ENCODE data around the gene C5orf46. TPM values are rescaled to one million over a fixed set of nuclear protein-coding genes. Genes with fewer than 3 reads are reported as not detected.
"Not testable (repeated sequence)": the region's sequence is repeated elsewhere in the genome, so short reads cannot be mapped to it uniquely, and the experiment has no call there.

Gene C5orf46
- total RNA-seq (ENCODE audit: low replicate concordance): not detected in 2 replicates

DNA sequence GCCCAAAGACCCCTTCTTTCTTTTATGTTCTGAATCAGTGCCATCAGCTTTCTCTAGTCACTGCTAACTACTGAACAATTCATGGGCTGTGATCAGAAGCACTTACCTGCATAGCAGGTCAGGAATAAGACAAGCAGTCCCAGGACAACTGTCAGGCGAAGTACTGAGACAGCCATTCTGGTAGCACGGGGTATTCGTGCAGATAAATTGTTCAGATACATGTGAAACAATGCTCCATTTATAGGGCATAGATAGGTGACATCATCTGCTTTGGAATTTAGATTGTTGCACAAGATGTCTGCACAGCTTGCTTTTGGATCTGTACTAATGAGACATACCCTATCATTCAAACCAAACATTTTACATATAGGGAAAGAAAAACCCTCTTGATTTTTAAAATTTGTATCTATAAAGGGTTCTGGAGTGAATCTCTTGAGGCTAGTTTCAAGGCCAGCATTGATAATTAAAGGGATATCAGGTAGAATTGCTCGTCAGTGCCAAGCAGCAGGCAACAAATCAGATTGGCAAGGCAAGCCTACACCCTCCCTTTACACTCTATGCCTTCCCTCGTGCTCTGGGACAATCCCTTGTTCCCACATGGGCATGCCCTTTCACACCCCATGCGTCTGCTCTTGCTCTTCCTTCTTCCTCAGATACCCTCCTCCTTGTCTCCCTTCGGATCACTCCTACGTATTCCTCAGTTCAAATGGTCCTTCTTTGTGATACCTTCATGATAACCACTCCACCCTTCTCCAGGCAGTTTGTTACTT, at the start of gene C5orf46:
C5orf46 (minus strand) TSS at position 213 of the 770 bp plus-strand sequence; CDS start at position 176, 37 bp downstream.
- no peaks in the 10 kb centered on the region for H4K20me1 ChIP-seq (ENCODE audit: low read depth)
- no peaks in the 10 kb centered on the region for H3K4me1 ChIP-seq
- Mint-ChIP-seq H3K4me1 (no peaks in the 10 kb centered on the region), H3K27ac (peak within 1 kb of the TSS; percentile 3), H3K36me3 (no peaks in the 10 kb centered on the region), H3K9me3 (no peaks in the 10 kb centered on the region), H3K27me3 (ENCODE audit: insufficient read depth, low read depth) (peaks cover 2% of the 10 kb centered on the region), H3K4me3 (no peak within 1 kb of the TSS)
- no peaks in the 10 kb centered on the region for H3K36me3 ChIP-seq
- H3K27ac ChIP-seq: no peak within 1 kb of the TSS
- H3K27me3 ChIP-seq: no peaks in the 10 kb centered on the region
- DNase-seq (ENCODE audit: low spot score): no peak
- no peak within 1 kb of the TSS for H2AFZ ChIP-seq (replicated peaks)
- H3K79me2 ChIP-seq (ENCODE audit: low read depth): no peaks in the 10 kb centered on the region
- H3K9me3 ChIP-seq (ENCODE audit: low read depth): no peaks in the 10 kb centered on the region
- H3K4me2 ChIP-seq: no peak within 1 kb of the TSS
- no peak for TF ChIP-seq EZH2 (IDR thresholded peaks at IDR 0.05)
- TF ChIP-seq, protein P1, sequence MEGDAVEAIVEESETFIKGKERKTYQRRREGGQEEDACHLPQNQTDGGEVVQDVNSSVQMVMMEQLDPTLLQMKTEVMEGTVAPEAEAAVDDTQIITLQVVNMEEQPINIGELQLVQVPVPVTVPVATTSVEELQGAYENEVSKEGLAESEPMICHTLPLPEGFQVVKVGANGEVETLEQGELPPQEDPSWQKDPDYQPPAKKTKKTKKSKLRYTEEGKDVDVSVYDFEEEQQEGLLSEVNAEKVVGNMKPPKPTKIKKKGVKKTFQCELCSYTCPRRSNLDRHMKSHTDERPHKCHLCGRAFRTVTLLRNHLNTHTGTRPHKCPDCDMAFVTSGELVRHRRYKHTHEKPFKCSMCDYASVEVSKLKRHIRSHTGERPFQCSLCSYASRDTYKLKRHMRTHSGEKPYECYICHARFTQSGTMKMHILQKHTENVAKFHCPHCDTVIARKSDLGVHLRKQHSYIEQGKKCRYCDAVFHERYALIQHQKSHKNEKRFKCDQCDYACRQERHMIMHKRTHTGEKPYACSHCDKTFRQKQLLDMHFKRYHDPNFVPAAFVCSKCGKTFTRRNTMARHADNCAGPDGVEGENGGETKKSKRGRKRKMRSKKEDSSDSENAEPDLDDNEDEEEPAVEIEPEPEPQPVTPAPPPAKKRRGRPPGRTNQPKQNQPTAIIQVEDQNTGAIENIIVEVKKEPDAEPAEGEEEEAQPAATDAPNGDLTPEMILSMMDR (IDR thresholded peaks at IDR 0.05): no peak
- no peak for TF ChIP-seq EZH2phosphoT487 (IDR thresholded peaks at IDR 0.05)
- no peaks in the 10 kb centered on the region for H3F3A ChIP-seq (ENCODE audit: low read depth)
- H3K4me3 ChIP-seq: no peak within 1 kb of the TSS
- no peak within 1 kb of the TSS for H3K9ac ChIP-seq

DNA sequence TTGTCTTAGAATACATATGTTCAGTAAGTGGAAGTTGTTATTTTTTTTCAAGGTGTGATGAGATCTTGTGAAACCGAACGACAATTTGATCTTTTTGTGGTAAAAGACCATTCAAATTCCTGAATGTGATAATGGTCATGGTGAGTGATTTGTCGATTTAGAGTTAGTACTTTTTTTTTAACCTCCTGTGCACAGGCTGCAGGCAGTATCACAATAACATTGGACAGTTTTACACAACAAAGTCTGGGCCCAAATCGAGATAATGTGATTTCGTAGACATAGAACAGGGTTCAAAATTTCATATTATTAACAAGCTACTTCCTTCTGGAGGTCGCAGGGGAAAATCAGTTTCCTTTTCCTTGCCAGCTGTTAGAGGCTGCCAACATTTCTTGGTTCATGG, 48.6 kb upstream of the C5orf46 start:
- Histone ChIP-seq H4K20me1 (ENCODE audit: low read depth) (no peaks in the 10 kb centered on the region), H3K36me3 (peaks cover 2% of the 10 kb centered on the region), H3K4me1 (no peaks in the 10 kb centered on the region), H3K79me2 (ENCODE audit: low read depth) (peaks cover 7% of the 10 kb centered on the region), H3K4me3 (no peak overlapping the region), H3K9ac (no peak overlapping the region), H3K9me3 (ENCODE audit: low read depth) (no peaks in the 10 kb centered on the region), H3F3A (ENCODE audit: low read depth) (no peaks in the 10 kb centered on the region), H3K4me2 (no peak overlapping the region), H3K27me3 (no peaks in the 10 kb centered on the region), H3K27ac (no peak overlapping the region), H2AFZ (replicated peaks) (no peak overlapping the region)
- H3K4me3 Mint-ChIP-seq: no peak overlapping the region
- no peaks in the 10 kb centered on the region for H3K9me3 Mint-ChIP-seq
- no peaks in the 10 kb centered on the region for H3K27me3 Mint-ChIP-seq (ENCODE audit: insufficient read depth, low read depth)
- TF ChIP-seq EZH2 (IDR thresholded peaks at IDR 0.05): no peak
- no peak for TF ChIP-seq EZH2phosphoT487 (IDR thresholded peaks at IDR 0.05)
- no peak overlapping the region for H3K27ac Mint-ChIP-seq
- DNase-seq (ENCODE audit: low spot score): no peak
- H3K4me1 Mint-ChIP-seq: no peaks in the 10 kb centered on the region
- no peaks in the 10 kb centered on the region for H3K36me3 Mint-ChIP-seq

DNA sequence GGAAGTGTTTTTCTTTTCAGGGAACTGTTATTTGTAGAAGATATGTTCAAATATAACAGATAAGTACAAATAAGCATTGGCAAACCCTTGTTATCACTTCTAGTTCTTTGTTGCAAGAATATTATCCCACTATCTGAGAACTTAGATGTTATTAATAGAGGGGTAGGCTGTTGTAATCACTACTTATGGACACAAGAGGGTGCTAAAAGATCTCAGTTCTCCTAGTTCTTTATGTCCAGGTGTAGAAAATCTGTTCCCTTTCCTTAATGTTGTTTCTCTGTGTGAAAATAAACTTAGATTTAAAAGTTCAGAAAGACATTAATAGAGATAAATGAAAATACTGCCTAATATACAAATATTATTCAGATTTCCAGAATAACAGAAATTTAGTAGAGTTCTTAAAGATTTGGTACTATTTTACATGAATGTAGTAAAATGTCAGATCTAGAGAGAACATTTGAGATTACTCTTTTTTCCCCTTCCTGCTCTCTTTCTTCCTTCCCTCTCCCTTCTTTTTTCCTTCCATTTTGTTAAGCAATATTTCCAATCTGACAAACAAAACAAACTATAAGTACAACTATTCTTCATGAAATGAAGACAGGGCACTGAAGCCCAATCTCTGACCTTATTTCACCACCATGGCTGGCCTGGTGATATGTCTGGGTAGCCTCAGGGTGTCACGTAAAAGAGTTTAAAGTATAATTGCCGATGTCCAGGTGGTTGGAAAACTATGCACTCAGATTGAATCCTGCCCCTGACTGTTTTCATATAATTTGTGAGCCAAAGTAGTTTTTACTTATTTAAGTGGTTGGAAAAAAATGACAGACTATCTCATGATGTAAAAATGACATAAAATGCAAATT, 43.6 kb upstream of the C5orf46 start:
- no peaks in the 10 kb centered on the region for H3K4me1 Mint-ChIP-seq
- Histone ChIP-seq H3K4me3 (no peak overlapping the region), H3K9me3 (ENCODE audit: low read depth) (no peaks in the 10 kb centered on the region), H3K27ac (no peak overlapping the region), H3K36me3 (peaks cover 4% of the 10 kb centered on the region), H4K20me1 (ENCODE audit: low read depth) (no peaks in the 10 kb centered on the region), H3K27me3 (no peaks in the 10 kb centered on the region), H2AFZ (replicated peaks) (no peak overlapping the region), H3K79me2 (ENCODE audit: low read depth) (peaks cover 25% of the 10 kb centered on the region), H3K4me2 (no peak overlapping the region), H3K4me1 (peaks cover 3% of the 10 kb centered on the region), H3K9ac (no peak overlapping the region), H3F3A (ENCODE audit: low read depth) (peaks cover 16% of the 10 kb centered on the region)
- TF ChIP-seq, protein P1 (IDR thresholded peaks at IDR 0.05): peak; percentile 82
- TF ChIP-seq EZH2phosphoT487 (IDR thresholded peaks at IDR 0.05): no peak
- H3K36me3 Mint-ChIP-seq: no peaks in the 10 kb centered on the region
- H3K27me3 Mint-ChIP-seq (ENCODE audit: insufficient read depth, low read depth): no peaks in the 10 kb centered on the region
- H3K4me3 Mint-ChIP-seq: no peak overlapping the region
- H3K9me3 Mint-ChIP-seq: peaks cover 7% of the 10 kb centered on the region
- DNase-seq (ENCODE audit: low spot score): peak; percentile 49
- H3K27ac Mint-ChIP-seq: no peak overlapping the region

DNA sequence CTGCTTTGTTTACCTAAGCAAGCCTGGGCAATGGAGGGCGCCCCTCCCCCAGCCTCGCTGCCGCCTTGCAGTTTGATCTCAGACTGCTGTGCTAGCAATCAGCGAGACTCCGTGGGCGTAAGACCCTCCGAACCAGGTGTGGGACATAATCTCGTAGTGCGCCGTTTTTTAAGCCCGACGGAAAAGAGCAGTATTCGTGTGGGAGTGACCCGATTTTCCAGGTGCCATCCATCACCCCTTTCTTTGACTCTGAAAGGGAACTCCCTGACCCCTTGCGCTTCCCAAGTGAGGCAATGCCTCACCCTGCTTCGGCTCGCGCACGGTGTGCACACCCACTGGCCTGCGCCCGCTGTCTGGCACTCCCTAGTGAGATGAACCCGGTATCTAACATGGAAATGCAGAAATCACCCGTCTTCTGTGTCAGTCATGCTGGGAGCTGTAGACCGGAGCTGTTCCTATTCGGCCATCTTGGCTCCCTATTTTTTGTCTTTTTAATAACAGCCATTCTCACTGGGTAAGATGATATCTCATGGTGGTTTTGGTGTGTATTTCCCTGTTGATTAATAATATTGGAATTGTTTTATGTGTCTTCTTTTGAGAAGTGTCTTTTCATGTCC, 40.4 kb upstream of the C5orf46 start:
- H3K9ac ChIP-seq; H3K4me1 ChIP-seq; H3K9me3 Mint-ChIP-seq; H3K27me3 Mint-ChIP-seq (ENCODE audit: insufficient read depth, low read depth); H3K36me3 ChIP-seq; H3K4me1 Mint-ChIP-seq; H3K36me3 Mint-ChIP-seq; H4K20me1 ChIP-seq (ENCODE audit: low read depth); H3K9me3 ChIP-seq (ENCODE audit: low read depth); H3K27me3 ChIP-seq: not testable (repeated sequence)
- H3K27ac Mint-ChIP-seq: peak overlapping the region; percentile 85
- peaks cover 25% of the 10 kb centered on the region for H3K79me2 ChIP-seq (ENCODE audit: low read depth)
- H3F3A ChIP-seq (ENCODE audit: low read depth): peaks cover 16% of the 10 kb centered on the region
- peak overlapping the region; percentile 50 for H3K4me3 ChIP-seq
- peak; percentile 16 for DNase-seq (ENCODE audit: low spot score)
- peak overlapping the region; percentile 2 for H3K27ac ChIP-seq
- peak overlapping the region; percentile 71 for H3K4me2 ChIP-seq
- peak overlapping the region; percentile 65 for H2AFZ ChIP-seq (replicated peaks)
- peak overlapping the region; percentile 73 for H3K4me3 Mint-ChIP-seq

Data from neural progenitor cell (in vitro differentiated cells).